ENCODE data around the gene CT47B1.
"Not testable (repeated sequence)": the region's sequence is repeated elsewhere in the genome, so short reads cannot be mapped to it uniquely, and the experiment has no call there.

The CT47B1 gene

GRCh38 chrX:120875766-120876165, at the start of gene CT47B1:
TSS of gene CT47B1 (minus strand) at chrX:120875866. CDS start at chrX:120875670, 196 bp downstream.
- not testable (repeated sequence) for DNase-seq (ENCODE audit: low read depth); H3K4me3 ChIP-seq (ENCODE audit: low read depth, low read length)

DNA sequence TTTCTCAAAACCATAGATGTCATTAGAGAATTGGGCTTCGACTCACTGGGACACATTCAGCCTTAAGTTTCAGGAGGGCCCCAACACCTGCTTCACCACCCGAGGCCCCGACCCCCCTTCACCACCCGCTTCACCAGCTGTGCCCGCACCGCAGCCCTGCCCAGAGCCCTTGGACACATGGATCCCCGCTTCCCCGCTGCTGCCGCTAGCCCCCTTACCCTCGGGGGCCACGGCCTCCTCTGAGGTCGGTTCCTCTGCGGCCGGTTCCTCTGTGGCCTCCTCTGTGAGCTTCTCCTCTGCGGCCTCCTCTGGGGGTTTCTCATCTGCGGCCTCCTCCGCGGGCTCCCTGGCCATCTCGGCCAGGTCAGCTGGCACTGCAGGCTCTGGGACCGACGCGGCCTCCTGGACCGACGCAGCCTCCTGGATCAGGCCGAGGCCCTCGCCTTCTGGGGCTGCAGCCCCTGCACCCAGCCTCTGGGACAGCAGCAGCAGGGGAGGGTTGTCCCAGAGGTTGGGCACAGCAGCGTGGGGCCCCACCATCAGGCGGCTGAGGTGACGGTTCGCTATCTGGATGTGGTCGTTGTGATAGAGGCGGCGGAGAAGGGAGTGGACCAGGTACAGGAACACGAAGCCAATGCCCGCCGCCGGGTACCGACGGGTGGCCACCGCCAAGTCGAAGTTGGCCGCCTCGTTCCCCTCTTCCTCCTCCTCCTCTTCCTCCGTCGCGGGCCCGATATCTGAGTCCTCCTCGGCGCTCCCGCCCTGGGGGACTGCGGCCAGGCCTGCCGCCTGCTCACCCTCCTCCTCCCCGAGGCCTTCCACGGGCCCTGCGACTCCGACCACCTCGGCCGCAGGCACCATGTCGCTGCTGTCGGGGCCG, 748 bp downstream of the CT47B1 start:
- no peak for DNase-seq (ENCODE audit: low read depth)
- TF ChIP-seq MYC (IDR thresholded peaks at IDR 0.05; ENCODE audit: low read depth, low read length) (no peak), POLR2A (IDR thresholded peaks at IDR 0.05; ENCODE audit: extremely low read depth, insufficient read length) (no peak), CTCF (IDR thresholded peaks at IDR 0.05; ENCODE audit: low read depth, low read length) (no peak)
- TF ChIP-seq, protein P1, sequence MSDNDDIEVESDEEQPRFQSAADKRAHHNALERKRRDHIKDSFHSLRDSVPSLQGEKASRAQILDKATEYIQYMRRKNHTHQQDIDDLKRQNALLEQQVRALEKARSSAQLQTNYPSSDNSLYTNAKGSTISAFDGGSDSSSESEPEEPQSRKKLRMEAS (IDR thresholded peaks at IDR 0.05; ENCODE audit: low read depth, low read length): no peak
- no peak overlapping the region for H3K4me3 ChIP-seq (ENCODE audit: low read depth, low read length)

GRCh38 chrX:120857240-120857639, 18.4 kb downstream of the CT47B1 start:
- no peak for DNase-seq (ENCODE audit: low read depth)
- TF ChIP-seq, protein P1 (IDR thresholded peaks at IDR 0.05; ENCODE audit: low read depth, low read length): no peak
- no peak overlapping the region for H3K4me3 ChIP-seq (ENCODE audit: low read depth, low read length)

DNA sequence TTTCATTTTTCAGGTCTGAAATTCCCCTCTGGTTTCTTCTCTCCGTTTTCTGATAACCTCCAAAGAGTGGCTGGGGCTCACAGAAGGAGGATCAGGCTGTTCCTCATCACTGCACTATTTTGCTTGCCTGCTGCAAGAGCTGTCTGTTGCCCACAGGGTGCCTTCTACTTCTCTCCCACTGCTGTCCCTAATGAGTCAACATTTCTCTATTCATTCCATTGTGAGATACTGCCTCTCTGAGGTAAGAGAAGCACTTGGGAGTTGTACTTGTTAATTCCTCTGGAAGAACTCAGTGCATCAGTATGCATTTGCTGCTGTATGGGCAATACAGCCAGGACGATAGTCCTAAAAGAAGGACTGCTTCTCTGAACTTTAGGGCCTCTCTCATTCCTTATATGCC, 34.8 kb downstream of the CT47B1 start:
- H3K4me3 ChIP-seq (ENCODE audit: low read depth, low read length): no peak overlapping the region
- TF ChIP-seq MYC (IDR thresholded peaks at IDR 0.05; ENCODE audit: low read depth, low read length) (no peak), CTCF (IDR thresholded peaks at IDR 0.05; ENCODE audit: low read depth, low read length) (no peak), POLR2A (IDR thresholded peaks at IDR 0.05; ENCODE audit: extremely low read depth, insufficient read length) (no peak)
- TF ChIP-seq, protein P1 (IDR thresholded peaks at IDR 0.05; ENCODE audit: low read depth, low read length): no peak
- DNase-seq (ENCODE audit: low read depth): peak; percentile 1

GRCh38 chrX:120839491-120839890, 36.2 kb downstream of the CT47B1 start:
- DNase-seq (ENCODE audit: low read depth): no peak
- H3K4me3 ChIP-seq (ENCODE audit: low read depth, low read length): no peak overlapping the region
- TF ChIP-seq CTCF (IDR thresholded peaks at IDR 0.05; ENCODE audit: low read depth, low read length): no peak
- TF ChIP-seq MYC (IDR thresholded peaks at IDR 0.05; ENCODE audit: low read depth, low read length): no peak
- TF ChIP-seq POLR2A (IDR thresholded peaks at IDR 0.05; ENCODE audit: extremely low read depth, insufficient read length): no peak
- TF ChIP-seq, protein P1 (IDR thresholded peaks at IDR 0.05; ENCODE audit: low read depth, low read length): no peak

GRCh38 chrX:120827213-120827612, 48.5 kb downstream of the CT47B1 start:
- DNase-seq (ENCODE audit: low read depth); H3K4me3 ChIP-seq (ENCODE audit: low read depth, low read length): not testable (repeated sequence)

GRCh38 chrX:120825146-120825545, 50.5 kb downstream of the CT47B1 start:
- no peak overlapping the region for H3K4me3 ChIP-seq (ENCODE audit: low read depth, low read length)
- DNase-seq (ENCODE audit: low read depth): no peak
- no peak for TF ChIP-seq CTCF (IDR thresholded peaks at IDR 0.05; ENCODE audit: low read depth, low read length)
- no peak for TF ChIP-seq MYC (IDR thresholded peaks at IDR 0.05; ENCODE audit: low read depth, low read length)
- no peak for TF ChIP-seq POLR2A (IDR thresholded peaks at IDR 0.05; ENCODE audit: extremely low read depth, insufficient read length)
- TF ChIP-seq, protein P1 (IDR thresholded peaks at IDR 0.05; ENCODE audit: low read depth, low read length): no peak

Measured in NB4 (cell line).